Ureter (tissue), 1 donor: ENCODE data around the gene SAP30L. TPM values are rescaled to one million over a fixed set of nuclear protein-coding genes. Genes with fewer than 3 reads are reported as not detected.

Source experiments
- DNase-seq: peaks from one replicate; pipeline ENCODE4 v3.0.0-alpha.2; 2020; ENCODE audit warnings: low spot score
- total RNA-seq: library from RNA; stranded (reverse); gene quantifications from one replicate; pipeline ENCODE4 v1.2.4, GENCODE V29; 2023
- donor health status: DM: yes; HTN: yes; CAD: no.

Gene SAP30L
- total RNA-seq, 1 donor from 2014 or later = 34.6 TPM

- DNase-seq = no peak
Observed at GRCh38 chr5:154479944-154480750, 34.4 kb downstream of the SAP30L start.

DNA sequence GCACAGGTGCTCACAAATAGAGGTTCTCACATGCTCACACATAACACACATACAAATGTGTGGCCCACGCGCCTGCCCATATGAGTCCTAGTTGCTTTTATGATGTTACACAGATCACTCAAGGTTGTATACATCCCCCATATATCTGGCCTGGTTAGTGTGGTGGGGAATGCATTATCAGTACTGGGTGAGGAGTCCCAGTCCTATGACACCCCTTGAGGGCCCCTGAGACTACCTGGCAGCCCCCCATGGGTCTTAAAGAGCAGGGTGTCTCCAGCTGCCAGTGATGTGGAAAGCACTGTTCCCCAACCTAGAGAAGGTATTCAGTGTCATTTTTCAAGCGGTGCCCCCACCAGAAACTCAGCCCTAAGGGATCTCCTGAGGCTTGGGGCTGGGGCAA lies 35.0 kb downstream of the SAP30L start:
- no peak for DNase-seq

GRCh38 chr5:154481584-154482381 lies 36.0 kb downstream of the SAP30L start:
- DNase-seq = no peak

DNA sequence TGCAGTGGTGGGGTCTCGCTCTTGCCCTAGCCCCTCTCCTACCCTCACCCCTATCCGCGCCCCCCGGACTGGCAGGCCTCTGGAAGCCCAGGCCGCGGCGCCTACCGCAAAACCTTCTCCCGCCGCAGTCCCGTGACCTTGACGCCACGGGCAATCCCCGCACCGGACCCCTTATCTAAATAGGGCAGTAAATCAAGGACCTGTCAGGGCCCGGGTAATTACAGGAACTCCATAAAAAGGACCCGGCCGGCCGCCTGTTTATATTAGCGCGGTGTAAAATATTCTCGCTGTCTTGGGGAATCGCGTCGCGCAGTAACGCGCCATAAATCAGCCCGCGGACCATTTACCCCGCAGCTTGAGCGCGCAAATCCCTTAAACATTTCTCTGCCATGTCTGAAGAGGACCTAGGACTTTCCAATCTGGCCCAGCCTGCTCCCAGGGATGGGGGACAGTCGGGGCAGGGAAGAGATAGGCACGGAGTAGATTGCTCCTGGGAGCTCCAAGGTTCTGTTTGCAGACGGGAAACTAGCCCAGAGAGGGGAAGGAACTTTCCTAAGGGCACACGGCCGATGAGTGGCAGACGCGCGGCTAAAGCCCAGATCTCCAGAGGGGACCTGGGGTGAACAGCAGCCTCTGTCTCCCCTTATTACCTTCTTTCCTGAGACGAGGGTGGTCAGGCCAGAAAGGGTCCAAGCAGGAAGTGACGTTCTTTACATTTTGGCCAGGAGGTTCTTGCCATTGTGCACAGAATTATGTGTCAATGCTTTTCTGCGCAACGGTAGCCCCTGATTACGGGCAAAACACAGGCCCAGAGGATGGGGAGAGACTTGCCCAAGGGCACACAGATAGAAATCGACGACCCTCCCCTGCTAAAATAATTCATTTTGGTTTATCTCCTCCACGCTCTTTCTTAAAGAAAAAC lies 37.0 kb downstream of the SAP30L start:
- no peak for DNase-seq

DNA sequence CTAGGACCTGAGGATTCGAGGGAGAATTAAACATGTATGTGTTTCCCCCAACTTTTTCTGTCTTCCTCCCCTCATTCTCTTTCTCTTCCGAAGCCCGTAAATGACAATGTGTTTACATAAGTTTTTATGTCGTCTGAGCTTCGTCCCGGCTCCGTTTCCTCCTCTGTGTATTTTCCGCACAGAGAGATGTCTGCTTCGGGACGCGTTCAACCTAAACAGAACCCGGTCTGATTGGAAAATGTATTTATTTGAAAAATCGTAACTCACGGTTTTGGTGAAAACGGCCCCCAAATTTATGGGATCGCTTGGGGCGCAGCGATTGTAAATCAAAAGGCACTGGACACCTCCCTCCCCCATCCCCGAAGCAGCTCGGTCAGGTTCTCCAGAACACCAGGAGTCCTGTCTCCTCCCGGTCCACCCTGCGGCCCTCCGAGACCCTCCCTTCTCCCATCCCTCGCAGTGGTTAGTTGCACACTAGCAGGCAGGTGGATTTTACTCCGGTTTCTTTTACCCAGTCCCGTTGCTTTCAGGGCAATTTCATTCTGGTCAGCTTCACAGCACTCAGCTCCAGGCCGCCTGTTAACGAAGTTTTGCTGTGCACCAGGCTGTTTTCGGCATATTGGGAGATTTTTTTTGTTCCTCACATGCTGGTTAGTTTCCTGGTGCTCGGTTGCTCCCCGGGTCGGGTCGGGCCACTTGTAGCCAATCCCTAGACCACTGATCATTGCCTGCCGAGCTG lies 38.0 kb downstream of the SAP30L start:
- DNase-seq = no peak

DNA sequence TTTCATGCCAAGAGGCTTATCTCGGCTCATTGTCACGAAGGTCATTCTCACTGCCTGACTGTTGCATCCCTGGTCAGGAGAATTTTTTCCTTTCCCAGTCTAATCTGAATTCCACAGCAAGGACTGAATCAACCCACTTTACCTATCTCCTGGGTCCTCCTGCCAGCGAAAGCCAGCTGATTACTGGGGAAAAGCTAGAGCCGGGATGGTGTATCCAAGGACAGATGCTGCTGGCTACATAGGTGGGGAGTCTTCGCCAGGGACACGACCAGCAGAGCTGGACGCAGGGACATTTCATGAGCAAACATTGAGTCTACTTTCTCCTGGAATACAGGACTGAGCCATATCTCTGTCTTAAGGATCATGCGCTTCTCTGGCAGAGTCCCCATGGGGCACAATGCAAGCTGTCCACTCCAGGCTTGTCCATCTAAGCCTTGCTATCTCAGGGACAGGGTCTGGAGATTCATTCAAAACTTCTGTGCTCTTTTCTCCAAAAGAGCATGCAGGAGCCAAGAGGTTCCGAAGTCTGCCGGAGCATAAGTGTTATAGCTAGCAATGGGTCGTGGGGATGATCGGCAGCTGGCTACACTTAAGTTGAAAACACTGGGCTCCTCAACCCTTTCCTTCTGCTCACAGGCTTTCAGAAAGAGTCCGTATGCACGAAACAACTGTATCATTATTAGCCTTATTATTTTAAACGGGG lies 38.7 kb downstream of the SAP30L start:
- DNase-seq = no peak

GRCh38 chr5:154485096-154485491 lies 39.3 kb downstream of the SAP30L start:
- DNase-seq = no peak

- DNase-seq = no peak
Observed at GRCh38 chr5:154485850-154486426, 40.1 kb downstream of the SAP30L start.

DNA sequence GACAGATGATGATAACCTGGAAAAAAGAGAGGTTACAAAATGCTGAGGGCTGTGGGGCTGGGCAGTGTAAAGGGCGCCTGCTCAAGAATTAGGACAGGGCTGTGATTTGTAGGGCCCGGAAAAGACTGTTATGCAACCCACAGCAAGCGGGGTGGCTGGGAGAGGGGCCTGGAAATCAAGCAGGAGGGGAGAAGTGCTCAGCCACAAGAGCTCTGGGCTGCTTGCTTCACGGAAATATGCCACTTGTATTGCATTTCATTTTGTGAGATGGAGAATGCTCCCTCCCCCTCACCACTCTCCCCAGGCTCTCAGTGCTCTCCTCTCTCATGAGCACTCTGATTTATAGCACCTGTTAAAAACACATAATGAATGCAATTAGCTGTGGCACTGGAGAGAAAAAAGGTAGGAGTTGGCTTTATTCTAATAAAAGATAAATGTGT lies 40.6 kb downstream of the SAP30L start:
- DNase-seq = no peak

DNA sequence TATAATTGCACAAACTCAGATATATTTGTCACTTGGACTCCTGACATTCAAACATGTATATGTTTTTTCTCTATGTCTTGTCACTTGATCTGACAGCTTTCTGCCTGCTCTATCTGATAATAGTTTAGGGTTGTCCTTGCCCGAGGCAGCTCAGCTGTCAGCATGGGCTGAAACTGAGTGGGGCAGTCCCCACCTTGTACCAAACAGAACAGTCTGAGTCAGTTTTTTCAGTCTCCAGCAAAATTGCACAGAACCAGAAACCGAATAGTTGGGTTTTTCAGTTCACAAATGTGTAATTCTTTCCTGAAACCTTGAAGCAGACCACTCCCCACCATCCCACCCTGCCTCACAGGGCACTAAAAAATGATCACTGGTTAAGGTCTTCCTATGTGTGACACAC lies 41.7 kb downstream of the SAP30L start:
- no peak for DNase-seq

DNA sequence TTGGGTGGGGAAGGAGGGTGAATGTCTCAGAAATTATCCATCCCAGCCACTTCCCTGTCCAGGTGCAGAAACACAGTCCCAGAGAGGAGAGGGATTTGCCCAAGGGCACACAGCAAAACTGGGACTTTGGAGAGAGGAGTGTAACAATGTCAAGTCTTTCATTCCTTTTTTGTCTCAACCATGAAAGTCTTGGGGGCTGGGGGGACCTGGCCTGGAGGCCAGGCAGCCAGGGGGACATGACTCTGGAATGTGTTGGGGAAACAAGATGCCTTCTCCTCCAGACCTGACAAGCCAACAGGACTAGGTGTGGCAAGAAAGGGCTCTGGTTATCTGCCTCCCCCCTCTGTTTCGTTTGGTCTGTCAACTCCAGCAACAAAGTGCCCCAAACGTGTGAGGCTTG lies 46.1 kb downstream of the SAP30L start:
- DNase-seq = no peak

- DNase-seq = no peak
Observed at GRCh38 chr5:154493274-154493673, 47.5 kb downstream of the SAP30L start.

- DNase-seq = no peak
Observed at GRCh38 chr5:154494036-154494435, 48.2 kb downstream of the SAP30L start.

- DNase-seq = no peak
Observed at GRCh38 chr5:154498591-154498990, 52.8 kb downstream of the SAP30L start.

GRCh38 chr5:154498994-154499393 lies 53.2 kb downstream of the SAP30L start:
- no peak for DNase-seq

DNA sequence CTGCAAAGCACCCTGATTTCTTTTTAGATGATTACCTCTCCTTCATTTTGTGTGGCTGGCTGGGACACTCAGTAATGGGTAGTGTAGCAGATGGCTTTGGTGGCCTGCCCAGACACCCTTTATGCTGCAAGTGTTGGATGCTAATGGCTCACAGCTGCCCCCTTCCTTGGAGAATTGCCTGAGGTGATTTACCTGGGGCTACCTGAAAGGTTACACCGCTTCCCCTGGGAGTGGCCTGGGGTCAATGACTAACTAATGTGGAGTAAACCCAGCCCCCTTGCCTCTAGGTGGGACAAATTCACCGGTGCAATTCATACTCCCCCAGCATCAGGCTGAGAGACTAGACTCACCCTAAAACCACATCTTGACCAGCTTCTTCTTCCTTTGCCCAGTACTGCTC lies 55.8 kb downstream of the SAP30L start:
- DNase-seq = no peak

- no peak for DNase-seq
Observed at GRCh38 chr5:154502180-154502579, 56.4 kb downstream of the SAP30L start.

DNA sequence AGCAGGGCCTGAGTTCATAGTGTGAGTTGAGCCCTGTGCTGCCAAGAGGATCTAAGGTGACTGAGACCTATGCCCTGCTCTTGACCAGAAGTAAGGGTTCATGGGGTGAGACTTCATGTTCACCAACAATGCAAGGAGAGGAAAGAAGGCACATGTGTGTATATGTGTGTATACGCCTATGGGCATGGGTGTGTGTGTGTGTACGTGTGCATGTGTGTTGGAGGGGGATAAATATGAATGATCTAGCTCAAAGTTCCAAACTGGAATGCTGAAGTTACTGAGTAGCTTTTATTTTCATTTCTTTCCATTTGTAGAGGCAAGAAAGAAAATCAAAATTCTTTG lies 57.9 kb downstream of the SAP30L start:
- no peak for DNase-seq

GRCh38 chr5:154505567-154505966 lies 59.8 kb downstream of the SAP30L start:
- no peak for DNase-seq

GRCh38 chr5:154506049-154506715 lies 60.4 kb downstream of the SAP30L start:
- DNase-seq = no peak
